ENCODE measurements around the gene GNB3.
A peak's percentile ranks its signal among the peaks of the same experiment; 100 is the strongest.

- no peak for TF ChIP-seq EZH2 (IDR thresholded peaks at IDR 0.05; ENCODE audit: borderline replicate concordance, low read length)
- TF ChIP-seq, protein P1, sequence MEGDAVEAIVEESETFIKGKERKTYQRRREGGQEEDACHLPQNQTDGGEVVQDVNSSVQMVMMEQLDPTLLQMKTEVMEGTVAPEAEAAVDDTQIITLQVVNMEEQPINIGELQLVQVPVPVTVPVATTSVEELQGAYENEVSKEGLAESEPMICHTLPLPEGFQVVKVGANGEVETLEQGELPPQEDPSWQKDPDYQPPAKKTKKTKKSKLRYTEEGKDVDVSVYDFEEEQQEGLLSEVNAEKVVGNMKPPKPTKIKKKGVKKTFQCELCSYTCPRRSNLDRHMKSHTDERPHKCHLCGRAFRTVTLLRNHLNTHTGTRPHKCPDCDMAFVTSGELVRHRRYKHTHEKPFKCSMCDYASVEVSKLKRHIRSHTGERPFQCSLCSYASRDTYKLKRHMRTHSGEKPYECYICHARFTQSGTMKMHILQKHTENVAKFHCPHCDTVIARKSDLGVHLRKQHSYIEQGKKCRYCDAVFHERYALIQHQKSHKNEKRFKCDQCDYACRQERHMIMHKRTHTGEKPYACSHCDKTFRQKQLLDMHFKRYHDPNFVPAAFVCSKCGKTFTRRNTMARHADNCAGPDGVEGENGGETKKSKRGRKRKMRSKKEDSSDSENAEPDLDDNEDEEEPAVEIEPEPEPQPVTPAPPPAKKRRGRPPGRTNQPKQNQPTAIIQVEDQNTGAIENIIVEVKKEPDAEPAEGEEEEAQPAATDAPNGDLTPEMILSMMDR (conservative IDR thresholded peaks at IDR 0.05 in 1 of 2, IDR thresholded peaks at IDR 0.05 in 1 of 2; ENCODE audit: extremely low read depth in 1 of 2, insufficient read depth in 1 of 2, low read depth in 1 of 2, low read length in 2 of 2): peak; percentile 80 to 95
Observed at GRCh38 chr12:6825398-6826124, 15.2 kb upstream of the GNB3 start.

All from mammary epithelial cell (primary cell).